Measurements from ENCODE around the gene SLAIN1. TPM values are rescaled to one million over a fixed set of nuclear protein-coding genes. Genes with fewer than 3 reads are reported as not detected.

Gene SLAIN1
- total and polyA plus RNA-seq, 2 of the 13 experiments (the other 11 are each of a cell fraction or from before 2014, with no cell fraction given), result 1.2 to 4.5 TPM

DNA sequence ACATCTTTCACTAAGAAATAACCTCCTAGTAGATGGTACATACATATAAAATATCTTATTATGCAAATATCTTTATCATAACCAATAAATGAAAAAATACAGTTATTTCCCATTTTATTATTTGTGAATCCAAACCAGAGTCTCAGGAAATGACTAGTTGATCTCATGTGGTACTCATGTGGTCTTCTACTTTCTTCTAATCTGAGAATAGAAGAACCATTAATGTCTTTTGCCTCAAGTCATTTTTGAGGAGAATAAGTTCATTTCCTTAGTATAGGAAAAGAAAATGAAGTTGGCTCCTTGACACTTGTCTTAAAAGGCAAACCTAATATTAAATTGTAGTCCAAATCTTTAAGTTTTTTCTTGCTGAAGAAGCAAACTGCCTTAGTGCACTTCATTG, 114.5 kb downstream of the SLAIN1 start (continued):
- TF ChIP-seq, protein P1, sequence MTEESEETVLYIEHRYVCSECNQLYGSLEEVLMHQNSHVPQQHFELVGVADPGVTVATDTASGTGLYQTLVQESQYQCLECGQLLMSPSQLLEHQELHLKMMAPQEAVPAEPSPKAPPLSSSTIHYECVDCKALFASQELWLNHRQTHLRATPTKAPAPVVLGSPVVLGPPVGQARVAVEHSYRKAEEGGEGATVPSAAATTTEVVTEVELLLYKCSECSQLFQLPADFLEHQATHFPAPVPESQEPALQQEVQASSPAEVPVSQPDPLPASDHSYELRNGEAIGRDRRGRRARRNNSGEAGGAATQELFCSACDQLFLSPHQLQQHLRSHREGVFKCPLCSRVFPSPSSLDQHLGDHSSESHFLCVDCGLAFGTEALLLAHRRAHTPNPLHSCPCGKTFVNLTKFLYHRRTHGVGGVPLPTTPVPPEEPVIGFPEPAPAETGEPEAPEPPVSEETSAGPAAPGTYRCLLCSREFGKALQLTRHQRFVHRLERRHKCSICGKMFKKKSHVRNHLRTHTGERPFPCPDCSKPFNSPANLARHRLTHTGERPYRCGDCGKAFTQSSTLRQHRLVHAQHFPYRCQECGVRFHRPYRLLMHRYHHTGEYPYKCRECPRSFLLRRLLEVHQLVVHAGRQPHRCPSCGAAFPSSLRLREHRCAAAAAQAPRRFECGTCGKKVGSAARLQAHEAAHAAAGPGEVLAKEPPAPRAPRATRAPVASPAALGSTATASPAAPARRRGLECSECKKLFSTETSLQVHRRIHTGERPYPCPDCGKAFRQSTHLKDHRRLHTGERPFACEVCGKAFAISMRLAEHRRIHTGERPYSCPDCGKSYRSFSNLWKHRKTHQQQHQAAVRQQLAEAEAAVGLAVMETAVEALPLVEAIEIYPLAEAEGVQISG (CRISPR knock-in tag; IDR thresholded peaks at IDR 0.05), result no peak

Small RNAs within 50 kb of the gene (microRNA-seq; reads per million reads assigned to microRNA genes)
- gene MIR3665, result not detected

Small RNAs within 50 kb of the gene (small RNA-seq; reads per million reads assigned to genes)
- 0 reads per million in 3 experiments for gene MIR3665 (ENCODE audit: insufficient read depth in 2 of 3, insufficient read length in 3 of 3, low read depth in 2 of 3, low replicate concordance in 1 of 3)
- gene SPTLC1P5 (ENCODE audit: insufficient read depth in 2 of 3, insufficient read length in 3 of 3, low read depth in 2 of 3, low replicate concordance in 1 of 3), result 0 reads per million in 3 experiments

Other genes starting within 250 kb of the SLAIN1 start
- gene SCEL, start 162.0 kb upstream of the SLAIN1 start, total RNA-seq (2016; rRNA removed; fragmentation: Illumina TruSeq; extraction: Trizol), result not detected in 2 replicates
- not detected in 2 replicates for gene SCEL, start 162.0 kb upstream of the SLAIN1 start, polyA plus RNA-seq (2011; rRNA removed)
- not detected in 2 replicates for gene EDNRB, start 221.1 kb downstream of the SLAIN1 start, total RNA-seq (2016; rRNA removed; fragmentation: Illumina TruSeq; extraction: Trizol)
- not detected in 2 replicates for gene EDNRB, start 221.1 kb downstream of the SLAIN1 start, polyA plus RNA-seq (2011; rRNA removed)

Data from HepG2 (cell line).